Measurements from ENCODE around the gene C2CD4C. TPM values are rescaled to one million over a fixed set of nuclear protein-coding genes. Genes with fewer than 3 reads are reported as not detected.

The C2CD4C gene
- total and polyA plus RNA-seq, 2 donors: 0.42 to 0.77 TPM

- no peak for DNase-seq (ENCODE audit: extremely low spot score)
- H3K36me3 ChIP-seq (ENCODE audit: insufficient read depth): no peaks in the 10 kb centered on the region
- 96% methylated on average over 26 of the region's 26 CpGs for WGBS
- no peak overlapping the region for H3K4me3 ChIP-seq (ENCODE audit: low read depth, low read length)
- no peaks in the 10 kb centered on the region for H3K4me1 ChIP-seq (ENCODE audit: insufficient read depth)
- no peak overlapping the region for H3K27ac ChIP-seq (ENCODE audit: low read depth)
Observed at GRCh38 chr19:444677-445210, 35.8 kb upstream of the C2CD4C start.

DNA sequence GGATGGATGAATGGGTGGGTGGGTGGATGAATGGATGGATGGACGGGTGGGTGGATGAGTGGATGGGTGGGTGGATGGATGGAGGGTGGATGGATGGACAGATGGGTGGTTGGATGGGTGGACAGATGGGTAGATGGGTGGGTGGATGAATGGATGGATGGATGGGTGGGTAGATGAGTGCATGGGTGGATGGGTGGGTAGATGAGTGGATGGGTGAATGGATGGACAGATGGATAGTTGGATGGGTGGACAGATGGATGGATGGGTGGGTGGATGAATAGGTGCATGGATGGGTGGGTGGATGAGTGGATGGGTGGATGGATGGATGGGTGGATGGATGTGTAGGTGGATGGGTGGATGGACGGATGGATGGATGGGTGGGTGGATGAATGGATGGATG, 34.1 kb upstream of the C2CD4C start:
- H3K27ac ChIP-seq (ENCODE audit: low read depth): no peak overlapping the region
- H3K36me3 ChIP-seq (ENCODE audit: insufficient read depth): no peaks in the 10 kb centered on the region
- H3K4me1 ChIP-seq (ENCODE audit: insufficient read depth): no peaks in the 10 kb centered on the region
- 92% methylated on average over 2 of the region's 2 CpGs for WGBS
- DNase-seq (ENCODE audit: extremely low spot score): no peak
- no peak overlapping the region for H3K4me3 ChIP-seq (ENCODE audit: low read depth, low read length)

- WGBS: 95% methylated on average over 2 of the region's 2 CpGs
- H3K4me3 ChIP-seq (ENCODE audit: low read depth, low read length): no peak overlapping the region
- DNase-seq (ENCODE audit: extremely low spot score): no peak
- H3K4me1 ChIP-seq (ENCODE audit: insufficient read depth): no peaks in the 10 kb centered on the region
- H3K27ac ChIP-seq (ENCODE audit: low read depth): no peak overlapping the region
- H3K36me3 ChIP-seq (ENCODE audit: insufficient read depth): no peaks in the 10 kb centered on the region
Observed at GRCh38 chr19:442085-442484, 33.1 kb upstream of the C2CD4C start.

DNA sequence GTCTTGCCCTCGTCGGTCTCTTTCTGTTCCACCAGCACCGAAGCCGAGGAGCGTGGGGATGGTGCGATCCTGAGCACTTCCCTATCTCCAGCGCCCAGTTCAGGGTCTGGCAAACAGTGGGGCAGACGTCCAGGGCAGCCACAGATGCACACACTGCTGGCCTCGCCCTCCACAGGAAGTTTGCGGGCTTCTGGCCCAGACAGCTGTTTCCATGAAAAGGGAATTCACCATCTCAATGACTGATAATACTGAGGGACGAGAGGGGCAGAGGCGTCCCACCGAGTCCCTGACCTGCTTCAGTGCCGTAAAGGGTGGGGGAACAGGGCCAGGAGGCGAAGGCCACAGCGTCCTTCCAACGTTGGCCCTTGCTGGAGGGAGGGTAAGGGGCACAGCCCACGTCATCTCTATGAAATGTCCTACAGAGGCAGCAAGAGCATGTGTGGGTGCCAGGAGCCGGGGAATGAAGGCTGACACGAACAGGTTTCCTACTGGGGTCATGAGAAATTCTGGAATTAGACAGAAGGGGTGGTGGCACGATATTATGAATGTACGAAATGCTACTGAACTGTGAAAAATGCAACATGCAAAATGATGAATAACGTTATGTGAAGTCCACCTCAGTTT, 32.4 kb upstream of the C2CD4C start:
- Histone ChIP-seq H3K4me1 (ENCODE audit: insufficient read depth) (no peaks in the 10 kb centered on the region), H3K36me3 (ENCODE audit: insufficient read depth) (no peaks in the 10 kb centered on the region), H3K4me3 (ENCODE audit: low read depth, low read length) (no peak overlapping the region), H3K27ac (ENCODE audit: low read depth) (no peak overlapping the region)
- no peak for DNase-seq (ENCODE audit: extremely low spot score)
- WGBS: 61% methylated on average over 23 of the region's 23 CpGs

GRCh38 chr19:440391-441212, 31.7 kb upstream of the C2CD4C start:
- no peaks in the 10 kb centered on the region for H3K36me3 ChIP-seq (ENCODE audit: insufficient read depth)
- H3K27ac ChIP-seq (ENCODE audit: low read depth): no peak overlapping the region
- no peak for DNase-seq (ENCODE audit: extremely low spot score)
- WGBS: 86% methylated on average over 48 of the region's 48 CpGs
- no peaks in the 10 kb centered on the region for H3K4me1 ChIP-seq (ENCODE audit: insufficient read depth)
- H3K4me3 ChIP-seq (ENCODE audit: low read depth, low read length): no peak overlapping the region

DNA sequence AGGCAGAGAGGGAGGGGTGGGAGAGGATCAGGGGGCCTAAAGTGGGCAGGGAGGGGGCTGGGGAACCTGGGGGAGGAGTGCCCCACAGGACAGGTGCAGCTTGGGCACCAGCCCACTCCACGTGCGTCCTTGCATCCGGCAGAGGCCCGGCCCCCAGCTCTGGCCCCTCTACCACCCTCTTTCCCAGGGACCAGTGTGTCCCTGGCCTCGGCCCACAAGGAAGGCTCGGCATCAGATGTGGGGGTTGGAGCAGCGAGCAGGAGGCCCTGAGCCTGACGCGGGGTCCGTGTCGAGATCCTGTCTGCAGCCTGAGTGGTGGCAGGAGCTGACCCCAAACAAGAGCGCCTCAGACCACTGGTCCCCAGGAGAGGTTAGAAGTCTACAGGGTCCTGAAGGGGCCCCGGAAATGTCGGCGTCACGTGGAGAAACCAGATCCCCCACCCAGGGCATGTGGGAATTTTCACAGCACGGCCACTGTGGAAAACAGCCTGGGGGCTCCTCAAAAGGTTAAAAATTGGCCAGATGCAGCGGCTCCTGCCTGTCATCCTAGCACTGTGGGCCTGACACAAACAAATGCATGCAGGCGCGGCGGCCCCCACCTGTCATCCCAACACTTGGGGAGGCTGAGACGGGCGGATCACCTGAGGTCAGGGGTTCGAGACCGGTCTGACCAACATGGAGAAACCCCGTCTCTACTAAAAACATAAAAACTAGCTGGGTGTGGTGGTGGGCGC, 30.4 kb upstream of the C2CD4C start:
- no peaks in the 10 kb centered on the region for H3K4me1 ChIP-seq (ENCODE audit: insufficient read depth)
- H3K27ac ChIP-seq (ENCODE audit: low read depth): no peak overlapping the region
- DNase-seq (ENCODE audit: extremely low spot score): no peak
- WGBS: 82% methylated on average over 27 of the region's 27 CpGs
- H3K36me3 ChIP-seq (ENCODE audit: insufficient read depth): no peaks in the 10 kb centered on the region
- H3K4me3 ChIP-seq (ENCODE audit: low read depth, low read length): no peak overlapping the region

DNA sequence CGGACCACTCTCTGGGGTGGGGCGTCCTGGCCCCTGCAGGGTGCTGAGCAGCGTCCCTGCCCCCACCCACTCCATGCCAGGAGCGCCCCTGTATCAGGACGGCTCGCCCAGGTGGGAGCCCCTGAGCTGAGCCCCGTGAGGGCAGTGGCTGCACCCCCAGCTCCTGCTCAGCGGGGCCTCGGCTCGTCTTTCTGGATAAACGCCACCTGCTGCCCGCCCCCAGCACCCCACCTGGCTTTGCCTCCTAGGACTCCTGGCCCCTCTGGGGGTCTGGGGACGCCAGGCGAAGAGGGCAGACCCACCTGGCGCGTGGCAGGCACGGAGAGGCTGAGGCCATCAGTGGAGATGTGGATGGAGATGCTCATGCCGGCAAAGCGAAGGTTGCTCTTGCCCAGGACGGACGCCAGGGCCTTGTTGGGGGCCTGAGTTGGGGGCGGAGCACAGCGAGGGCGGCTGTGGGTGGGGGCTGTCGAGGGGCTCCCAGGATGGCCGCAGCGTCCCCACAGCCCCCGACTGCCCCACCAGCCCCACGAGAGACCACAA, 29.5 kb upstream of the C2CD4C start:
- no peak overlapping the region for H3K27ac ChIP-seq (ENCODE audit: low read depth)
- no peak for DNase-seq (ENCODE audit: extremely low spot score)
- H3K36me3 ChIP-seq (ENCODE audit: insufficient read depth): no peaks in the 10 kb centered on the region
- no peaks in the 10 kb centered on the region for H3K4me1 ChIP-seq (ENCODE audit: insufficient read depth)
- 70% methylated on average over 29 of the region's 29 CpGs for WGBS
- H3K4me3 ChIP-seq (ENCODE audit: low read depth, low read length): no peak overlapping the region

GRCh38 chr19:437041-437440, 28.1 kb upstream of the C2CD4C start:
- H3K4me1 ChIP-seq (ENCODE audit: insufficient read depth): no peaks in the 10 kb centered on the region
- no peak overlapping the region for H3K4me3 ChIP-seq (ENCODE audit: low read depth, low read length)
- DNase-seq (ENCODE audit: extremely low spot score): no peak
- no peak overlapping the region for H3K27ac ChIP-seq (ENCODE audit: low read depth)
- WGBS: 90% methylated on average over 22 of the region's 22 CpGs
- H3K36me3 ChIP-seq (ENCODE audit: insufficient read depth): no peaks in the 10 kb centered on the region

GRCh38 chr19:436413-436950, 27.5 kb upstream of the C2CD4C start:
- H3K36me3 ChIP-seq (ENCODE audit: insufficient read depth): no peaks in the 10 kb centered on the region
- no peaks in the 10 kb centered on the region for H3K4me1 ChIP-seq (ENCODE audit: insufficient read depth)
- no peak overlapping the region for H3K27ac ChIP-seq (ENCODE audit: low read depth)
- WGBS: 86% methylated on average over 29 of the region's 29 CpGs
- H3K4me3 ChIP-seq (ENCODE audit: low read depth, low read length): no peak overlapping the region
- DNase-seq (ENCODE audit: extremely low spot score): no peak

- Histone ChIP-seq H3K36me3 (ENCODE audit: insufficient read depth) (no peaks in the 10 kb centered on the region), H3K4me1 (ENCODE audit: insufficient read depth) (no peaks in the 10 kb centered on the region), H3K4me3 (ENCODE audit: low read depth, low read length) (no peak overlapping the region), H3K27ac (ENCODE audit: low read depth) (no peak overlapping the region)
- WGBS: 79% methylated on average over 33 of the region's 33 CpGs
- DNase-seq (ENCODE audit: extremely low spot score): no peak
Observed at GRCh38 chr19:435707-436412, 26.9 kb upstream of the C2CD4C start.

- H3K4me1 ChIP-seq (ENCODE audit: insufficient read depth): no peaks in the 10 kb centered on the region
- no peak overlapping the region for H3K27ac ChIP-seq (ENCODE audit: low read depth)
- DNase-seq (ENCODE audit: extremely low spot score): no peak
- no peaks in the 10 kb centered on the region for H3K36me3 ChIP-seq (ENCODE audit: insufficient read depth)
- H3K4me3 ChIP-seq (ENCODE audit: low read depth, low read length): no peak overlapping the region
- WGBS: 91% methylated on average over 26 of the region's 26 CpGs
Observed at GRCh38 chr19:435056-435706, 26.2 kb upstream of the C2CD4C start.

GRCh38 chr19:434152-434960, 25.4 kb upstream of the C2CD4C start:
- no peaks in the 10 kb centered on the region for H3K36me3 ChIP-seq (ENCODE audit: insufficient read depth)
- no peak overlapping the region for H3K4me3 ChIP-seq (ENCODE audit: low read depth, low read length)
- no peaks in the 10 kb centered on the region for H3K4me1 ChIP-seq (ENCODE audit: insufficient read depth)
- WGBS: 89% methylated on average over 22 of the region's 22 CpGs
- no peak overlapping the region for H3K27ac ChIP-seq (ENCODE audit: low read depth)
- DNase-seq (ENCODE audit: extremely low spot score): no peak
